GM21576 (cell line): Measurements from ENCODE around the gene MROH2B.

Source experiments
- ATAC-seq: cut with Tn5 transposase; IDR thresholded peaks from one replicate; pipeline ENCODE4 v1.9.1; 2021; ENCODE audit warnings: mild to moderate bottlenecking, moderate library complexity; ENCODE audit not compliant: unreplicated experiment

The MROH2B gene

DNA sequence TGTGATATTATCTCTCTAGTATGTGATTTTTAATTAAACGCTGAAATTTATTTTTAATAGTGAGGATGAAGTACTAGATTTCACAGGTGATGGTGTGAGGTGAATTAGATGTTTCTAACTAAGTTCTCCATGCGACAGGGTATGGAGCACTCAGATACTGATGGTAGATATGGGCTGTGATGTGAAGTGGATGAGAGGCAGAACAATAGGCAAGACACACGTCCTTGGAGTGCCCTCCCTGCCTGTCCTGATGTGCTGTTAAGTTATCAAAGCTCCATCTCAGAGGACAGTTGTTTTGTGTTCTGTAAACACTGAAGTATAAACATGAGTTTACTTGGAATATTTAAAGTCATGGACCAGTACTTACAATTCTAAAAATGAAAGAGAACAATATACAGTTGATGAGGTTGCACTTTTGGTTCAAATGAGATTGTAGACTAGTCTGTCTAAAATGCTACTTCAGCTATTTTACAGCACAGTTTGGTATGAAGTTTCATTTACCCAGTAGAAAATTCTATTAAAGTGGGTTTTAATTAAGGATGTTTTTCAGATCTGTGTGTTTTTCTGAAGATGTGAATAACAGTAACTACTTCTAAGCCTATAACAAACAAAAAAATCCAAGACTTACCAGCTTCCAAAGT lies 97.7 kb downstream of the MROH2B start:
- no peak for ATAC-seq

- no peak for ATAC-seq
Measured at GRCh38 chr5:40972434-40972833, 98.7 kb downstream of the MROH2B start.

GRCh38 chr5:40962207-40962955 lies 108.8 kb downstream of the MROH2B start:
- ATAC-seq = no peak

DNA sequence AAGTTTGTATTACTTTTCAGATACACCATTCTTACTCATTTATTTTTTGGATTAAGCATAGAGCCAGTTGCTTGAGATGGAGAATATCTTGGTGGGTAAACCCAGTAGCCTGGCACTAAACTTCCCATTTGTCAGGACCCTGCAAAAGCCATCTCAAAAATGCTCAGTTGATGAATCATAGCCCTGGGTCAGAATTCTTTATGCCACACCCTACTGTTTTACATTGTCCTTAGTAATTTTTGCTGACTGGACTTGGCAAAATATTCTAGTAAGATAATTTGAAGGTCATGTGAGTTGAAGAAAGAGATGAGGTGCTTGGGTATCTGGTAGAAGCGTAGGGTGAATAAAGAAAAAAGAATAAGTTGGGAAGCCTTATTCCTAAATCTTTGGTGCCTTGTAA lies 111.1 kb downstream of the MROH2B start:
- no peak for ATAC-seq

DNA sequence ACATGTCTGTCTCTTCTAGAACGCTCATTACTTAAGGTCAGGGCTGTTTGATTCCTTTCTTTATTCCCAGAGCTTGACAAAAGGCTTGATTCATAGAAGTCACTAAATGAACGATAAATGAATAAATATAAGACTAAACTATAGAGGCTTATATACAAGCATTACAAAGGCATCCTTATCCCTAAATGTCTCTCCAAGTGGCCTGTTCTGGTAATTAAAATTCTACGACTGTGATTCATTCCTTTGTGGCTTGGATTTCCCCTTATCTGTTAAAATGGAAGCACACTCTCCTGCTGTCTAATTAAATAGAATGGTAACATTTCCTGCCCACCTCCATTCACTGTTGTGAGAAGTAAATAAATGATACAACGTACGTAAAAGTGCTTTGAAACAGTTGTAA lies 112.3 kb downstream of the MROH2B start:
- no peak for ATAC-seq

DNA sequence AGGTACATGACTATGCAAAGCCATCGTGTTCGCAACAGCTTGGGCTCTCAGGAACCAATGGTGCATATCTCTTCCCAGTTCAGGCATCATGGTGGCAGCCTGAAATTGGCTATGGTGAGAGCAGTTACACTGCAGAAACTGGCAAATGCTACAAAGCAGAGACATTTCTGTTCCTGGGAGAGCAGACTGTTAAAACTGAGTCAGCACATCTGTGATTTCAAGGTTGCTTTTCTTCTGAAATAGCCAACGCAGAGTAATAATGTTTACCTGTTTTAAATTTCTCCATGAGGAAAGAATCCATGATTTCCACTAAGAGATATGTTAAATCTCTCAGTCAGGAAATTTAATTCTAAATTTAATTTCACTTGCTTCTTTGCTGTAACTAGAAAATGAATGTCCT lies 114.1 kb downstream of the MROH2B start:
- no peak for ATAC-seq

- ATAC-seq = no peak
Measured at GRCh38 chr5:40955313-40955712, 115.8 kb downstream of the MROH2B start.
